K562 (cell line): ENCODE results near the gene PAQR4. TPM values are rescaled to one million over a fixed set of nuclear protein-coding genes. Genes with fewer than 3 reads are reported as not detected.

ENCODE experiments used
- ELF4 ChIP-seq: fragments of 450-650 bp; formaldehyde crosslinking; IDR thresholded peaks from 2 replicates; pipeline ENCODE4 v1.4.0; 2022; ENCODE audit warnings: missing genetic modification characterization
- EP400 ChIP-seq: fragments of 450-650 bp; IDR thresholded peaks from 2 replicates; pipeline ENCODE4 v1.6.1; 2017; ENCODE audit warnings: antibody characterized with exemption, mild to moderate bottlenecking, moderate library complexity
- GABPB1 ChIP-seq: sonication (generic); formaldehyde crosslinking; IDR thresholded peaks from 2 replicates; pipeline ENCODE4 v1.8.0; 2022; ENCODE audit warnings: mild to moderate bottlenecking, missing genetic modification reagents
- KAT7 ChIP-seq: sonication (generic); formaldehyde crosslinking; IDR thresholded peaks from 2 replicates; pipeline ENCODE4 v1.8.0; 2022; ENCODE audit warnings: missing genetic modification reagents, mild to moderate bottlenecking, borderline replicate concordance
- KDM5B ChIP-seq: fragments of 200-600 bp; sonication (generic); IDR thresholded peaks from 2 replicates; pipeline ENCODE4 v1.6.1; 2012; ENCODE audit warnings: low read depth, mild to moderate bottlenecking, moderate library complexity, low read length, control low read depth, inconsistent platforms; ENCODE audit not compliant: insufficient replicate concordance
- MED1 ChIP-seq: sonication (generic); formaldehyde crosslinking; IDR thresholded peaks from 2 replicates; pipeline ENCODE4 v1.8.1; 2023; ENCODE audit warnings: missing genetic modification reagents, borderline replicate concordance
- MNT ChIP-seq, 2 experiments: fragments of 450-650 bp; conservative IDR thresholded peaks; 2 replicates each; pipeline ENCODE4 v1.6.1; 2017; ENCODE audit warnings: mild to moderate bottlenecking in 2 of 2, moderate library complexity in 2 of 2
- RB1 ChIP-seq: fragments of 450-650 bp; IDR thresholded peaks from 2 replicates; pipeline ENCODE4 v1.6.1; 2017; ENCODE audit warnings: low read depth, mild to moderate bottlenecking
- RBM17 ChIP-seq: fragments of 200-400 bp; formaldehyde crosslinking; IDR thresholded peaks from 2 replicates; pipeline ENCODE4 v1.6.1; 2017; ENCODE audit warnings: low read depth, mild to moderate bottlenecking, low read length, borderline replicate concordance
- RBM34 ChIP-seq: fragments of 200-400 bp; formaldehyde crosslinking; IDR thresholded peaks from 2 replicates; pipeline ENCODE4 v1.6.1; 2018; ENCODE audit warnings: low read length, borderline replicate concordance; ENCODE audit not compliant: insufficient read depth
- SIN3B ChIP-seq: fragments of 450-650 bp; IDR thresholded peaks from 2 replicates; pipeline ENCODE4 v1.6.1; 2017; ENCODE audit warnings: low read depth, mild to moderate bottlenecking, moderate library complexity
- TBP ChIP-seq: optimal IDR thresholded peaks from 2 replicates; pipeline ENCODE3; 2011; ENCODE audit warnings: low read depth, low read length, improper control_type of control experiment
- TOE1 ChIP-seq, 2 experiments: fragments of 450-650 bp in 1 of 2; sonication (generic) in 1 of 2; formaldehyde crosslinking in 1 of 2; IDR thresholded peaks; 2 replicates each; pipeline versions ENCODE4 v1.7.1 to v1.8.0; 2016 to 2022; ENCODE audit warnings: borderline replicate concordance in 2 of 2, mild to moderate bottlenecking in 2 of 2, antibody characterized with exemption in 1 of 2, inconsistent platforms in 1 of 2, low read depth in 1 of 2, missing genetic modification reagents in 1 of 2, moderate library complexity in 1 of 2
- XRCC5 ChIP-seq: fragments of 200-400 bp; formaldehyde crosslinking; IDR thresholded peaks from 2 replicates; pipeline ENCODE4 v1.6.1; 2017; ENCODE audit warnings: low read depth, mild to moderate bottlenecking, low read length
- ZBTB9 ChIP-seq: fragments of 450-650 bp; formaldehyde crosslinking; IDR thresholded peaks from 2 replicates; pipeline ENCODE4 v1.4.0; 2020; ENCODE audit warnings: mild to moderate bottlenecking, moderate library complexity
- ZNF121 ChIP-seq: sonication (generic); formaldehyde crosslinking; conservative IDR thresholded peaks from 2 replicates; pipeline ENCODE4 v1.8.0; 2022; ENCODE audit warnings: missing genetic modification reagents
- ZNF780A ChIP-seq: fragments of 250-450 bp; sonication (Bioruptor Pico); IDR thresholded peaks from 2 replicates; pipeline ENCODE4 v1.5.0; 2021; ENCODE audit warnings: mild to moderate bottlenecking
- polyA plus RNA-seq, 8 experiments: library from polyadenylated mRNA; depleted of rRNA in 4 of 8; stranded (reverse) in 5 of 8; unstranded in 3 of 8; fragments of >200 nt; fragmentation: Nextera tagmentation in 2 of 8; fragmentation: Illumina TruSeq in 1 of 8; extraction: Ambion mirVana in 2 of 8; extraction: Trizol in 1 of 8; gene quantifications; 2 replicates each; pipeline versions ENCODE4 v1.2.1 to v1.2.3, GENCODE V29; 2011 to 2014; ENCODE audit warnings: inconsistent platforms in 1 of 8, missing spikeins in 1 of 8
- total RNA-seq, 7 experiments: library from RNA; depleted of rRNA in 6 of 7; stranded (reverse); fragments of >200 nt in 6 of 7; fragmentation: Illumina TruSeq in 2 of 7; extraction: Trizol in 2 of 7; gene quantifications; 2 replicates each; pipeline versions ENCODE4 v1.2.1 to v1.2.3, GENCODE V29; 2011 to 2021; ENCODE audit warnings: low replicate concordance in 1 of 7
- TF ChIP-seq, protein P1 (sequence below): sonication (generic); formaldehyde crosslinking; IDR thresholded peaks from 2 replicates; pipeline ENCODE4 v1.8.1; 2023; ENCODE audit warnings: mild to moderate bottlenecking, missing genetic modification reagents
- TF ChIP-seq, protein P2 (sequence below): fragments of 450-650 bp; IDR thresholded peaks from 2 replicates; pipeline ENCODE4 v1.6.1; 2016; ENCODE audit warnings: antibody characterized with exemption

Gene PAQR4
- total and polyA plus RNA-seq, 9 of the 15 experiments (the other 6 are each of a cell fraction or from before 2014, with no cell fraction given), result 0.62 to 40.4 (median 19.5) TPM

- TF ChIP-seq MNT (conservative IDR thresholded peaks at IDR 0.05) (peak; percentile 95 to 98), ZNF780A (no peak), ZBTB9 (CRISPR knock-in tag) (peak; percentile 78; the same call in 1 of the 2 replicates), ZNF121 (CRISPR knock-in tag) (0 out of 2 replicates have a peak, but pooled peaks have one; percentile 11), RB1 (peak; percentile 99), ELF4 (CRISPR knock-in tag) (no peak), RBM17 (no peak), TBP (peak; percentile 65), KAT7 (peak; percentile 87; the same call in 1 of the 2 replicates), EP400 (peak; percentile 30; the same call in 1 of the 2 replicates), SIN3B (peak; percentile 49; the same call in 1 of the 2 replicates), GABPB1 (CRISPR knock-in tag) (peak; percentile 93), MED1 (CRISPR knock-in tag) (0 out of 2 replicates have a peak, but pooled peaks have one; percentile 62), RBM34 (no peak), KDM5B (peak; percentile 43), TOE1 (IDR thresholded peaks at IDR 0.05; ENCODE audit: borderline replicate concordance) (peak; percentile 46; the same call in 1 of the 2 replicates), TOE1 (CRISPR knock-in tag; IDR thresholded peaks at IDR 0.05; ENCODE audit: borderline replicate concordance, low read depth) (peak; percentile 89; the same call in 1 of the 2 replicates), XRCC5 (peak; percentile 73; the same call in 1 of the 2 replicates)
- TF ChIP-seq, protein P1, sequence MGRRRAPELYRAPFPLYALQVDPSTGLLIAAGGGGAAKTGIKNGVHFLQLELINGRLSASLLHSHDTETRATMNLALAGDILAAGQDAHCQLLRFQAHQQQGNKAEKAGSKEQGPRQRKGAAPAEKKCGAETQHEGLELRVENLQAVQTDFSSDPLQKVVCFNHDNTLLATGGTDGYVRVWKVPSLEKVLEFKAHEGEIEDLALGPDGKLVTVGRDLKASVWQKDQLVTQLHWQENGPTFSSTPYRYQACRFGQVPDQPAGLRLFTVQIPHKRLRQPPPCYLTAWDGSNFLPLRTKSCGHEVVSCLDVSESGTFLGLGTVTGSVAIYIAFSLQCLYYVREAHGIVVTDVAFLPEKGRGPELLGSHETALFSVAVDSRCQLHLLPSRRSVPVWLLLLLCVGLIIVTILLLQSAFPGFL, result 0 out of 2 replicates have a peak, but pooled peaks have one; percentile 27
- TF ChIP-seq, protein P2, sequence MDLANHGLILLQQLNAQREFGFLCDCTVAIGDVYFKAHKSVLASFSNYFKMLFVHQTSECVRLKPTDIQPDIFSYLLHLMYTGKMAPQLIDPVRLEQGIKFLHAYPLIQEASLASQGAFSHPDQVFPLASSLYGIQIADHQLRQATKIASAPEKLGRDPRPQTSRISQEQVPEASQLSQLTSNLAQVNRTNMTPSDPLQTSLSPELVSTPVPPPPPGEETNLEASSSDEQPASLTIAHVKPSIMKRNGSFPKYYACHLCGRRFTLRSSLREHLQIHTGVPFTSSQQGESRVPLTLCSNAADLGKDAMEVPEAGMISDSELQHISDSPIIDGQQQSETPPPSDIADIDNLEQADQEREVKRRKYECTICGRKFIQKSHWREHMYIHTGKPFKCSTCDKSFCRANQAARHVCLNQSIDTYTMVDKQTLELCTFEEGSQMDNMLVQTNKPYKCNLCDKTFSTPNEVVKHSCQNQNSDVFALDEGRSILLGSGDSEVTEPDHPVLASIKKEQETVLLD, result 0 out of 2 replicates have a peak, but pooled peaks have one; percentile 51
Observed at GRCh38 chr16:2968738-2969544, at the start of gene PAQR4 (continued).
